GM10266 (cell line): Measurements from ENCODE around the gene WDR49.

Experiments used
- DNase-seq: peaks from one replicate; pipeline ENCODE4 v3.0.0; 2012; ENCODE audit errors: extremely low spot score
- CTCF ChIP-seq: IDR thresholded peaks from 2 replicates; pipeline ENCODE4 v1.5.1; 2012; ENCODE audit warnings: mild to moderate bottlenecking, low read depth; ENCODE audit not compliant: control insufficient read depth, insufficient read depth; ENCODE audit errors: missing control alignments

WDR49 gene

GRCh38 chr3:167559924-167560323 lies 93.8 kb downstream of the WDR49 start:
- no peak for TF ChIP-seq CTCF
- DNase-seq, result no peak

GRCh38 chr3:167554898-167555297 lies 98.8 kb downstream of the WDR49 start:
- no peak for DNase-seq
- TF ChIP-seq CTCF, result no peak

GRCh38 chr3:167538081-167538480 lies 115.7 kb downstream of the WDR49 start:
- no peak for DNase-seq
- TF ChIP-seq CTCF, result no peak

GRCh38 chr3:167521006-167521355 lies 132.8 kb downstream of the WDR49 start:
- DNase-seq, result no peak
- no peak for TF ChIP-seq CTCF

- no peak for DNase-seq
- TF ChIP-seq CTCF, result no peak
Measured at GRCh38 chr3:167520266-167521005, 133.3 kb downstream of the WDR49 start.

- DNase-seq, result no peak
- TF ChIP-seq CTCF, result no peak
Measured at GRCh38 chr3:167507954-167508353, 145.8 kb downstream of the WDR49 start.

- DNase-seq, result no peak
- no peak for TF ChIP-seq CTCF
Measured at GRCh38 chr3:167502401-167502800, 151.3 kb downstream of the WDR49 start.
